Ammon's horn (tissue), 1 donor: ENCODE measurements around the gene RXFP3.
"Not testable (repeated sequence)": the region's sequence is repeated elsewhere in the genome, so short reads cannot be mapped to it uniquely, and the experiment has no call there.

Source experiments
- DNase-seq: peaks from one replicate; pipeline ENCODE4 v3.0.0-alpha.2; 2016; ENCODE audit warnings: low spot score

Gene RXFP3

GRCh38 chr5:33934176-33934575 is 2.0 kb upstream of the RXFP3 start:
- DNase-seq, result no peak

GRCh38 chr5:33936004-33936380 is 194 bp upstream of the RXFP3 start:
- DNase-seq, result peak; percentile 21

- no peak for DNase-seq
Observed at GRCh38 chr5:33937017-33937706, 976 bp downstream of the RXFP3 start.

- no peak for DNase-seq
Observed at GRCh38 chr5:33937707-33938506, 1.7 kb downstream of the RXFP3 start.

GRCh38 chr5:33938507-33938796 is 2.3 kb downstream of the RXFP3 start:
- no peak for DNase-seq

GRCh38 chr5:33938881-33939280 is 2.7 kb downstream of the RXFP3 start:
- DNase-seq, result no peak

GRCh38 chr5:33939556-33940262 is 3.5 kb downstream of the RXFP3 start:
- DNase-seq, result peak; percentile 52

GRCh38 chr5:33941090-33941489 is 4.9 kb downstream of the RXFP3 start:
- no peak for DNase-seq

GRCh38 chr5:33944543-33945132 is 8.5 kb downstream of the RXFP3 start:
- DNase-seq, result no peak

GRCh38 chr5:33952175-33952574 is 16.0 kb downstream of the RXFP3 start:
- not testable (repeated sequence) for DNase-seq

- DNase-seq, result no peak
Observed at GRCh38 chr5:33957577-33958150, 21.5 kb downstream of the RXFP3 start.

GRCh38 chr5:33958176-33958575 is 22.0 kb downstream of the RXFP3 start:
- DNase-seq, result no peak

- no peak for DNase-seq
Observed at GRCh38 chr5:33964132-33964700, 28.0 kb downstream of the RXFP3 start.

- no peak for DNase-seq
Observed at GRCh38 chr5:33966805-33967204, 30.6 kb downstream of the RXFP3 start.

- no peak for DNase-seq
Observed at GRCh38 chr5:33968211-33969005, 32.2 kb downstream of the RXFP3 start.

GRCh38 chr5:33969572-33970452 is 33.6 kb downstream of the RXFP3 start:
- peak; percentile 37 for DNase-seq

GRCh38 chr5:33973271-33973670 is 37.1 kb downstream of the RXFP3 start:
- no peak for DNase-seq

- no peak for DNase-seq
Observed at GRCh38 chr5:33975852-33976251, 39.7 kb downstream of the RXFP3 start.

GRCh38 chr5:33976307-33976706 is 40.1 kb downstream of the RXFP3 start:
- DNase-seq, result no peak

- DNase-seq, result no peak
Observed at GRCh38 chr5:33978306-33978705, 42.1 kb downstream of the RXFP3 start.
